GM18951 (cell line): ENCODE data around the gene WWC1.

Source experiments
- POLR2A ChIP-seq: IDR thresholded peaks from 4 replicates; pipeline ENCODE4 v1.6.1; 2011; ENCODE audit warnings: mild to moderate bottlenecking; ENCODE audit not compliant: insufficient read length, insufficient read depth; ENCODE audit errors: extremely low read depth
- in situ Hi-C: fragments of 300-500 bp; cut with MboI; formaldehyde crosslinking; loops from one replicate; pipeline ENCODE4 v1.12.0; 2022; ENCODE audit warnings: low sequenced_read_pairs, mixed read lengths, inconsistent platforms; ENCODE audit not compliant: unreplicated experiment

WWC1 gene

DNA sequence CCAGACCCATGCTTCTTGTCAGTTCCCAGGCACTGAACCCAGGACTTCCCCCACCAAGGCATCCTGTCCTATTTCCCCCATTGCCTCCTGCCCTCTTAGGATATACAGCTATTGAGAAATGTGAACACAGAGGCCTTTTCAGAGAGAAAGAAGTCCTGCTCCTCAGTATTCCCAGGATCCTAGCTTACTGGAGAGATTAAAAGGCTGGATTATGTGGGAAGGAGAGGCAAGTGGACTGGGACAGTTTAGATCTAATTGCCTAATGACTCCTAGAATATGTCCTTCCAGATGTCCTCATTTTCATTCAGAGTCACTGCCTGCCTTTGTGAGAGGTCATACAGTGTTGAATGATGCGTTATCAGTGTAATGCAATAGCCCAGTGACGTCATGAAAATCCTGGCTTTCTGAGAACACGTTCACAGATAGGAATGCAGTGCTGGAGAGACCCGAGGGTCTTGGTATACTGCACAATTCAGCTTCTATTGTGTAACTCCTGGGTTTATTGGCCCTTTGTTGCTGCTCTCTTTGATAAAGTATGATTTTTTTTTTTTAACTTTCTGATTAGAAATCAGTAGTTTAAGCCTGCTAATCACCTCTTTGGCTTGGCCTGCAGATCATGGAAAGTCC is 26.2 kb downstream of the WWC1 start:
- TF ChIP-seq POLR2A = no peak

DNA sequence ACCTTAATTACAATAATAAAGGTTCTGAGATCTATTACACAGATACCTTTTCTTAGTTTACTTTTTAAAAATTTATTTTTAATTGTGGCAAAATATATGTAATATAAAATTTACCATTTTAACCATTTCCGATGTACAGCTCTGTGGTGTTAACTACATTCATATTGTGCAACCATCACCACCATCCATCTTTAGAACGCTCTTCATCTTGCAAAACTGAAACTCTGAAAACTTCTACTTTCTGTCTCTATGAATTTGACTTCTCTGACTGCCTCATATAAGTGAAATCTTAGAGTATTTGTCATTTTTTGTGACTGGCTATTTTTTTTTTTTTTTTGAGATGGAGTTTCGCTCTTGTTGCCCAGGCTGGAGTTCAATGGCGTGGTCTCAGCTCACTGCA is 26.8 kb downstream of the WWC1 start:
- in situ Hi-C loops = no loop called here
- no peak for TF ChIP-seq POLR2A

More for the DNA sequence above, 26.2 kb downstream of the WWC1 start:
- in situ Hi-C loops = no loop called here

DNA sequence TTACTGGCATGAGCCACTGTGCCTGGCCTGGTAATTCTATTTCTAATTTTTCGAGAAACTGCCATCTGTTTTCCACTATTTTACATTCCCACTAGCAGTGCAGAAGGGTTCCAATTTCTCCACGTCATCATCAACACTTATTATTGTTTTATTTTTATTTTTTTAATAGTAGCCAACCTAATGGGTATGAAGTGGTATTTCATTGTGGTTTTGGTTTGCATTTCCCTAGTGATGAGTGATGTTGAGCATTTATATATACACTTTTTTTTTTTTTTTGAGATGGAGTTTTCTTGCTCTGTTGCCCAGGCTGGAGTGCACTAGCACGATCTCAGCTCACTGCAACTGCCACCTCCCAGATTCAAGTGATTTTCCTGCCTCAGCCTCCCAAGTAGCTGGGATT is 28.3 kb downstream of the WWC1 start:
- TF ChIP-seq POLR2A = no peak
- in situ Hi-C loops = no loop called here

DNA sequence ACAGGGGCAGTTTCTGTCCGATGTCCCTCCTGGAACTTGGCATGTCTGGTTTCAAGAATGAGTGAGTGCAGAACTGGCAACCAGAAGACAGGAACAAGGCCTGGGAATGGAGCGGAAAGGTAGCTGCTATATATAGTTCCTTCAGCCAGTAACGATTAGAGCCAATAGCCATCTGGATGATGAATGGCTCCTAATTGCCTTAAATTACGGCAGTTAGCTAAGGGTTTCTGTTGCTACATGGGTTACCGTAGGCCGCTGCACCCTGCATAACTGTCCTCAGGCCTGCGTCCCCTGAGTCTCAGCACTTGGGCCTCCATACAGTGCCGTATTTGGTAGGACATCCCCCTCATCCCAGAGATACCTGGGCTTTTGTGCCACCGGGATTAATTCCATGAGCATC is 29.4 kb downstream of the WWC1 start:
- in situ Hi-C loops = no loop called here
- TF ChIP-seq POLR2A = no peak

DNA sequence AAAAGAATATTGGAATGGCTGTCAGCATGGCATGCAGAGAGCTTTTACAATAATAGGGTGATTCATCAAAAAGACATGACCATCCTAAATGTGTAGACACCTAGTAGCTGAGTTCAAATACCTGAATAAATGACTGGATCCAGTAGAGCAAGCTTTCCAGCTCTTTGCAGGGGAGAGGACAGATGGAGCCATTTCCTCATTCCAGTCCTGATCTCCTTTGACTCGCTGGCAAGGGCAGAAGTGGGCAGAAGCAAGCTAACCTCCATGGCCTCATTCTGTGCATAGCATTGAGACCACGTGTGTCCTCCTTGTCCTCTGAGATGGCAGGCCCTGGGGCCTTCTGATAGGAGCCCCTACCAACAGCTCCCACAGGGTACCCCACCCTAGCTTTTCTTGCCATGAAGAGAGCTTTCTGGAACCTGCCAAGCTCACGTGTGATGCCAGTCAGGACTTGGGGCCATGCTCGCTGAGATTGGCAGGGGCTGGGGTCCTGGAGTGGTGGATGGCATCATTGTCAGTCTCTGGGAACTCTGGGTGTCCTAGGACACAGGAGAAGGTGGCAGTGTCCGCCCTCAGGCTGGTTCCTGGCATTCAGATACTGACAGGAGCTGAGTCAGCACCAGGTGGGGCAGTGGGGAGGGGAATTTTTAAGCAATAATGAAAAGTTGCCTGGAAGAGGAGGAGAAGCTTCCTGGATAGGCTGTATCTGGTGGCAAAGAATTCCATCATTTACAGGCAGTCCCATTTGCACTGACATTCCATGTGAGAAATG is 33.6 kb downstream of the WWC1 start:
- no peak for TF ChIP-seq POLR2A
- in situ Hi-C loops = no loop called here

DNA sequence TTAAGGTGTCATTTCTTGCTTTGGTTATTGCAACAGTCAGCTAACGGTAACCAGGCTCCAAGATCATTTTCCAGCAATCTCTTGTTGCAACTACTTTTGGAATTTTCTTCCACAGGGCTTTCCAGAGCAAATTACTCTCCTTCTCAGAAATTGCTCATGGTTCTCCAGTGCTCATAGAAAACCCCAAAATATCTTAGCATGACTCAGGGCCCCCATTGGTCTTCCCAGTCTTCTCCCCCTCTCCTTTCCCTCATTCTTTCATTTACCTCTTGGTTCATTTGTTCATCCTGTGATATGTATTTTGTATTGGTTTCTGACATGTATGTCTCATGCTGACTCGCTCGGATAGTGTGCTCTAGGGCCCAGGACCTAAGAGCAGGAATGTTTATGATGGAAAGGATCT is 35.6 kb downstream of the WWC1 start:
- in situ Hi-C loops = no loop called here
- TF ChIP-seq POLR2A = no peak

DNA sequence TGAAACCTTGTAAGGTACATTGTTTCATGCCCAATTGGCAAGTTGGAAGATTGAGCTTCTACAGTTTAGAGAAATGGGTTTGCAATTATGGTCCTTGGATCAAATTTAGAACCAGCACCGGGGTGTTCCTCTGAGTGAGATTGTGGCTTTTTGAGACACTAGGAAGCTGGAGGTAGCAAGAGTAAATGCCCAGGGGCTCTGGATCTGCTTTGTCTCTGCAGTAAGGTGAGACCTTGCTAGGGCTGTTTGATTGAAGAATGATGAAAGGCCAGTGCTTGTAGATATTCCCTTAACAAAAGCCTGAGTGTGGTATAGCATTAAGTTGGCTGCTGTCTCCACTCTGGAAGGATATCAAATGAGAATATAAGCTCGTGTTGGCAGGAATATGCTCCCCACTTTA is 36.0 kb downstream of the WWC1 start:
- in situ Hi-C loops = no loop called here
- no peak for TF ChIP-seq POLR2A

DNA sequence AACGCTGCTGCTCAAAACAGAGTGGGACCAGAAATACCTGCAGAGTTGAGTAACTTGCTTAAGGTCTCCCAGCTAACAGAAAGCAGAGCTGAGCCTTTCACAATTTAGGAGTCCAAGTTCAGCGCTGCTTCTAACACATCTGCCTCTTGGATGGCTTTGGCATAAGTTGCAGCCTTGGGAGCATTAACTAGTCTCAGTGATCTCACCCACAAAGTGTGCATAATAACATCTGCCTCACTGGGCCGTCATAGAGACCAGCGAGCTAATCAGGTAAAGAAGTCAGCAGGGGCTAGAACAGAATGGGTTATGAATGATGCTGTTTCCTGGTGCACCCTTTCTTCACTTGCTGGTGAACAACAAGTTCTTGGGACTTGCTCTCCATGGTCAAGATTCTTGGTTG is 36.5 kb downstream of the WWC1 start:
- in situ Hi-C loops = no loop called here
- TF ChIP-seq POLR2A = no peak

DNA sequence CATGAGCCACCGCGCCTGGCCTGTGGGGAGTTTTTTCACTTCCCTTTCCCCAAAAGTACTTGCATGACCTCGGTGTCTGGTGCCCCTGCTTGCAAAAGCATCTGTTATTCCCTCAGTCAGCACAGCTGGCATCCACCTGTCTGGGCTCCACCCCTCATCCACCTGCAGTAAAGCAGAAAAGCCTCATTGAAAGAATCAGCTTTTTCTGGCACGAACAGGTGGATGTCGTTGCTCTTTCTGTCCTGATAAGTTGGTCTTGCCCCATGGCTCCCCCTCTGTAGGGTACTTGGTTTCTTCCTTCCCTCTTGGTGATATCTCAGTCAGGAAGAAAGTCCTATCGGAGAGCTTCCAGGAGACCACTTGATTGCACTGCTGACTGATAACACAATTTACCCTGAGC is 37.4 kb downstream of the WWC1 start:
- no peak for TF ChIP-seq POLR2A
- in situ Hi-C loops = no loop called here

DNA sequence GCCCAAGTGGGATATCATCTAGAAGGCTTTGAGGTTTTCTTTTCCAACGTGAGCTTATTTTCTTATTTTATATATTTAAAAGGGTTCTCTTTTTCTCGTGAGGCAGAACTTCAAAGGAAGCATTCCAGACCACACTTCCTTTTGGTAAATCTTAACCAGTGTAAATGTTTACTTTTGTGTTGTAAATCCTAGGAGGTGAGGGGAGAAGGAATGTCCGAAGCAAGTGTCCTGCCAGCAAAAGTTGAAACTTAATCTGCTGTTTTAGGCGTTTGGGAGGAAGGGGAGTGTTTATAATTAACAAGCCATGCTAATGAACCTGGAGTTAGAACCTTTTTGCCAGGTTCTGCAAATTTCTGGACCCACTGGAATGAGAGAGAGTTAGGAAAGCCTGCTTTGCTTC is 37.9 kb downstream of the WWC1 start:
- no peak for TF ChIP-seq POLR2A
- in situ Hi-C loops = no loop called here

DNA sequence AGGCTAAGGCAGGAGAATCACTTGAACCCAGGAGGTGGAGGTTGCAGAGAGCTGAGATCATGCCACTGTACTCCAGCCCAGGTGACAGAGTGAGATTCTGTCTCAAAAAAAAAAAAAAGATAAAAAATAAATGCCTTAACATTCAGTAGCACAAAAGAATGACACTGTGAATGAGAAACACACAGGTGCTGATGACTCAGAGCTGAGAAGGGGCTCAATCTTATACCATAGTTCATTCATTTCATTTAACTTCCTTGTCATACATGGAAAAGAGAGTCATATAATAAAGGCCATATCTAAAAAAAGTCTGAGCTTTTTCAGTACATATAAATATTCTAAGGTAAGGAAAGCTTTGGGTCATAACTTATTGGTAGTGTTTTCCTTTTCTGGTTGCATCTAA is 40.6 kb downstream of the WWC1 start:
- in situ Hi-C loops = no loop called here
- TF ChIP-seq POLR2A = no peak

DNA sequence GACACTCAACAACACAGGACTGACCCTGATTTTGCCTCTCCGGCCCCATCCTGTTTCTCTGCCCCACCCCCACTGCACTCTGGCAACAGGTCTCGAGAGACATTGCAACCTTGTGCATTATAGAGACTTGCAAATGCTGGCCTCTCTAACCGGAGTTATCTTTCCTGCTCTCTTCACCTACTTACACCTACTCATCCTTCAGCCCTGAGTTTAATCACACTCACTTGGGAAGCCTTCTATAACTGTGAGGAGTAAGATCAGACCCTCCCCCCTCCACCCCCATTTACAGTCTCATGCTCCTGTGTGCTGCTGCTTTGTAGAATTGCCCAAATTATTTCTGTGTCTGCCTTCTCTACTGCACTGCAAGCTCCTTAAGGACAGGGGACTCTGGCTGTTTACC is 42.8 kb downstream of the WWC1 start:
- in situ Hi-C loops = no loop called here

DNA sequence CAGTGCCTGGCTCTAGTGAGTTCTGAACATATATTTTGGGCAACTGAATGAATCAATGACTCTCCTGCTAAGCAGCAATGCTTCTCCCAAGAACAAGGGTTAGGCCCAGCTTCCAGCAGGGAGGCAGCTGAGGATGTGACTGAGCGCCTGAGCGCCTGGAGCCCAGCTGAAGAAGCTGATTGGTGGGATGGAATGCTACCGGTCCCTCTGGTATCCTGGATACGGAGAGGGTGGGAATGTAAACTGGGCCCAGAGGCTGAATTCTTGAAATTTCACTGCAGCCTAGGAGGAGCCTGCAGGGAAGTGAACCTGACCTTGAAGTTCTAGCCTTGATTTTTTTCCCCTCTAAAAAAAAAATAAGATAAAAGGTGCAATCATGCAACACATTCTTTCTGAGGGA is 43.2 kb downstream of the WWC1 start:
- TF ChIP-seq POLR2A = no peak
- in situ Hi-C loops = no loop called here

More for the DNA sequence above, 42.8 kb downstream of the WWC1 start:
- TF ChIP-seq POLR2A = no peak

DNA sequence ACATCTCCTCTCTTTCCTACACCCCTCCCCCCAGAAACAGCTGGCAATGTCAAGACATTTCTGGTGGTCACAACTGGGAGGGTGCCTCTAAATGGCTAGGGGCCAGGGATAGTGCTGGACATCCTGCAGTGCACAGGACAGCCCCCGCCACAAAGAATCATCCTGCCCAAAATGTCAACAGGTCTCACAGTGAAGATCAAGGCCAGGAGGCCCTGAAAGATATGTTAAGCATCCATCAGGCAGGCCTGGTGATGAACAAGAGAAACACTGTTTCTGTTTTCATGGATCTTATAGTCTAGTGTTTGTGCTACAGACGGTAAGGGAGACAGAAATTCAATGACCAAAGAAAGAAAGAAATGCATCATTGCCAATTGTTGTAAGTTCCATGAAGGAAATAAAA is 45.9 kb downstream of the WWC1 start:
- no peak for TF ChIP-seq POLR2A
- in situ Hi-C loops = no loop called here
